Measurements from ENCODE around the gene VPS33B.
A peak's percentile ranks its signal among the peaks of the same experiment; 100 is the strongest.

DNA sequence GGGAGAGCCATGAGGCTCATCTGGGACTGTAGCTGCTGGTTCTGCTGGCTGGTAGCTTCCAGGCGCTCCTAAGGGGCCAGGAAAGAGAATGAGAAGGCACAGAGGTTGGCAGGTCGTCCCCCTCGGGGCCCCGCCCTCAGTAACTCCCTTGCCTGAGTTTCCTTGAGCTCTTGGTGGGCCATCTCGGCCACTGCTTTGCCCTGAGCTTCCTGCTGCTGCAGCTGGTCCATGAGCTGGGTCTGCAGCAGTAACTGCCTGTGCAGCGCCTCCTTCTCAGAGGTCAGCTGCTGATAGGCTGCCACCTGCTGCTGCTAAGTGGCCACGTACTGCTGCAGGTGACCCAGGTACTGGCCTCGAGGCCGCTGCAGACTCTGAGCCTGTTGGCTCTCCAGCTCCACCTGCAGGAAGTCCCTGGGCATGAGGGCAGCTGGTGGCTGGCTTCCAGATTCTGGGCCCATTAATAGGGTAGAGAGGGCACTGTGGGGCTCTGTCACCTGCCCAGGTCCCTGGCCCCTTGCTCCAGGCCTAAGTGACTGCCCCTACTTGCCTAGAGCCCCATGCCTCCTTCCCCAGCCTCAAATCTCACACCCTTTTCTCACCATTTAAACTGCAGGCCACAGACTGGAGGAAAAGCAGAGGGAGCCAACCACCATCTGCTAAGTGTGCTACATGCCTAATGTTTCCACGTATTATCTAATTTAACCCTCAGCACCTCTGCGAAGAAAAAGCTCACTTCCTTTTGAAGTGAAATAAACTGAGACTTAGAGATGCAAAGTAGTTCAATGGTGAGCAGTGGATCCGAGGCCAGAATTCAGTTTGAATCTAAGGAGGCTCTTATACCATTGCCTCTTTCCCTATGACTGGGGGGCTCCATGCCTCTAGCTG, 10.8 kb upstream of the VPS33B start:
- TF ChIP-seq, protein P1, sequence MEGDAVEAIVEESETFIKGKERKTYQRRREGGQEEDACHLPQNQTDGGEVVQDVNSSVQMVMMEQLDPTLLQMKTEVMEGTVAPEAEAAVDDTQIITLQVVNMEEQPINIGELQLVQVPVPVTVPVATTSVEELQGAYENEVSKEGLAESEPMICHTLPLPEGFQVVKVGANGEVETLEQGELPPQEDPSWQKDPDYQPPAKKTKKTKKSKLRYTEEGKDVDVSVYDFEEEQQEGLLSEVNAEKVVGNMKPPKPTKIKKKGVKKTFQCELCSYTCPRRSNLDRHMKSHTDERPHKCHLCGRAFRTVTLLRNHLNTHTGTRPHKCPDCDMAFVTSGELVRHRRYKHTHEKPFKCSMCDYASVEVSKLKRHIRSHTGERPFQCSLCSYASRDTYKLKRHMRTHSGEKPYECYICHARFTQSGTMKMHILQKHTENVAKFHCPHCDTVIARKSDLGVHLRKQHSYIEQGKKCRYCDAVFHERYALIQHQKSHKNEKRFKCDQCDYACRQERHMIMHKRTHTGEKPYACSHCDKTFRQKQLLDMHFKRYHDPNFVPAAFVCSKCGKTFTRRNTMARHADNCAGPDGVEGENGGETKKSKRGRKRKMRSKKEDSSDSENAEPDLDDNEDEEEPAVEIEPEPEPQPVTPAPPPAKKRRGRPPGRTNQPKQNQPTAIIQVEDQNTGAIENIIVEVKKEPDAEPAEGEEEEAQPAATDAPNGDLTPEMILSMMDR (IDR thresholded peaks at IDR 0.05), result peak in 2 of 3 experiments; percentile 43 to 51
- TF ChIP-seq POLR2A (IDR thresholded peaks at IDR 0.05), result no peak

Data from testis (tissue), 2 donors.